Psoas muscle (tissue), 8 donors: Measurements from ENCODE around the gene MUL1. TPM values are rescaled to one million over a fixed set of nuclear protein-coding genes. Genes with fewer than 3 reads are reported as not detected.

ENCODE experiments used
- ATAC-seq, 4 donors: fragments of 200-7000 bp; cut with Tn5 transposase; one replicate each; pipeline ENCODE4 v1.9.1; 2020; ENCODE audit warnings: moderate library complexity in 3 of 4, mild to moderate bottlenecking in 2 of 4
- DNase-seq, 2 donors: peaks; one replicate each; pipeline ENCODE4 v3.0.0-alpha.2; 2020
- H3K27ac ChIP-seq: fragments of 200-600 bp; one replicate; pipeline ENCODE4 v1.8.0; 2022
- H3K27me3 ChIP-seq, 3 donors: fragments of 200-600 bp in 1 of 3; one replicate each; pipeline versions ENCODE4 v1.6.1 to v1.8.0; 2013 to 2022; ENCODE audit warnings: low read length in 2 of 3, mild to moderate bottlenecking in 2 of 3, moderate library complexity in 1 of 3; ENCODE audit not compliant: insufficient read depth in 3 of 3
- H3K36me3 ChIP-seq, 2 donors: fragments of 200-600 bp in 1 of 2; one replicate each; pipeline versions ENCODE4 v1.6.1 to v1.8.0; 2013 to 2022; ENCODE audit warnings: low read depth in 1 of 2, mild to moderate bottlenecking in 1 of 2, moderate library complexity in 1 of 2; ENCODE audit not compliant: insufficient read depth in 1 of 2
- H3K4me1 ChIP-seq: fragments of 200-600 bp; one replicate; pipeline ENCODE4 v1.8.0; 2022
- H3K4me3 ChIP-seq: fragments of 200-600 bp; one replicate; pipeline ENCODE4 v1.8.0; 2022; ENCODE audit warnings: mild to moderate bottlenecking
- H3K9me3 ChIP-seq: fragments of 200-600 bp; one replicate; pipeline ENCODE4 v1.8.0; 2022
- WGBS, 3 donors: extraction: QIAGEN DNeasy Blood & Tissue Kit; methylation state at CpG; one replicate each; pipeline versions ENCODE4 v1.1.6 to v1.1.7; 2013; 5-methylcytosine and 5-hydroxymethylcytosine counted together
- intact Hi-C, 2 donors: fragments of 100-400 bp; cut with DNase I; formaldehyde crosslinking; loops; one replicate each; pipeline versions ENCODE4 v1.11.0 to v1.14.2; 2022
- polyA plus RNA-seq, 3 donors: library from polyadenylated mRNA; stranded (reverse); fragments of 200-250 nt; gene quantifications; one replicate each; pipeline ENCODE4 v1.2.3, GENCODE V29; 2013
- total RNA-seq, 4 donors: library from RNA; stranded (reverse); fragmentation: NEBNext Ultra II Directional in 2 of 4; extraction: Animal tissue kit (Norgen Biotek cat#: 25700) in 2 of 4; gene quantifications; one replicate each; pipeline versions ENCODE4 v1.2.1 to v1.2.4, GENCODE V29; 2021 to 2023
- TF ChIP-seq, protein P1 (sequence below): fragments of 200-600 bp; IDR thresholded peaks from one replicate; pipeline ENCODE4 v1.8.0; 2022; ENCODE audit warnings: antibody characterized with exemption
- donor health status: healthy with polysubstance abuse.
- donor health status: DM: no; HTN: no; CAD: no; lungs with moderate emphysema.
- donor health status: Bipolar disorder and iron deficiency.
- donor health status: healthy.
- donor health status: DM: yes; HTN: yes; CAD: no.
- donor health status: DM: no; HTN: no; CAD: no.
- donor health status: DM: no; HTN: no; CAD: no.
- donor health status: DM: yes; HTN: yes; CAD: no.

Gene MUL1
- total and polyA plus RNA-seq, 7 donors, result 23.0 to 48.0 (median 42.3) TPM

DNA sequence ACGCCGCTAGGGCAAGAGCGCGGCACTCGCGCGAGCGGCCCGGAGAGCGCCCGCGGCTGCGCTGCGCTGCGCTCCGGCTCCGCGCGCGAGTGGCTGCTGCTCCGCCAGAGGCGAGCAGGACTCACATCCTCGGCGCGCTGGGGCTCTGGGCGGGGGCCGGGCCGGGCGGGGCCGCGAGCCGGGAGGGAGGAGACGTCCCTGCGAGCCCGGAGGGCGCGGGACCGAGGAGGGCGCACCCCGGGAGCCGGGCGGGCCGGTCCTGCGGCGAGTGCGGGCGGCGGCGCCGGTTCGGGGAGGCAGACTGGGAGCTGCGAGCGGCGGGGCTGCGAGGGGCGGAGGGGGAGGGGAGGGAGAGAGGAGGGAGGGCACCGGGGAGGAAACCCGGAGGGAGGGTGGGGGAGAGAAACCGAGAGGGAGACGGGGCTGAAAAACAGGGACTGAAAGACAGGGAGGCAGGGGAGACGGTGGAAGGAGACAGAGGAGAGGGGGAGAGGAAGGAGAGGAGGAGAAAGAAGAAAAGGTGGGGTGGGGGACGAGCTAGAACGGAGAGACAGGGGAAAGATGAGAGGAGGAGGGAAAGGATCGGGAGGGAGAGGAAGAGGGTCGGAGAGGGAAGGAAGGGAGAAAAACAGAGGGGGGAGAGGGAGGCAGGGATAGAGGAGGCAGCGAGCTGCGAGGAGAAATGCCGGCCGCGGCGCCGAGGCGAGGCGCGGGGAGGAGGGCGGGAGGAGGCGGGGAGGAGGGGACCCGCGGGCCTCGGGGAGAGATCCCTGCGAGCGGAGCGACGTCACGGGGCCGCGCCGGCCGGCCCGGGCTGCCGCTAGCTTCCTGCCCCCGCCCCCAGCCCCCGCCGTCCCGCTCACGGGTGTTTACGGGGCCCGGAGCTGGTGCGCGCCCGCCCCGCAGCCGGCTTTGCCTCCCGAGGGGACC is 22.2 kb downstream of the MUL1 start, which contains the start of gene CAMK2N1:
Gene CAMK2N1 (minus strand): TSS at position 684 of the 930 bp plus-strand sequence. CDS start 831 bp downstream, outside the sequence.
- peak; percentile 76 to 83 for DNase-seq
- Histone ChIP-seq H3K4me1 (peaks cover 11% of the 10 kb centered on the region), H3K27ac (peak within 1 kb of the TSS; percentile 3), H3K9me3 (no peaks in the 10 kb centered on the region), H3K4me3 (peak within 1 kb of the TSS; percentile 68), H3K27me3 (peaks cover 0 to 63% (median 20%) of the 10 kb centered on the region in 3 donors), H3K36me3 (no peaks in the 10 kb centered on the region)
- intact Hi-C loops, result loop anchor here in 1 of 2 donors (10.0 kb wide), 1 partner anchor 111 kb away; no protein-coding TSS in a partner anchor
- TF ChIP-seq, protein P1, sequence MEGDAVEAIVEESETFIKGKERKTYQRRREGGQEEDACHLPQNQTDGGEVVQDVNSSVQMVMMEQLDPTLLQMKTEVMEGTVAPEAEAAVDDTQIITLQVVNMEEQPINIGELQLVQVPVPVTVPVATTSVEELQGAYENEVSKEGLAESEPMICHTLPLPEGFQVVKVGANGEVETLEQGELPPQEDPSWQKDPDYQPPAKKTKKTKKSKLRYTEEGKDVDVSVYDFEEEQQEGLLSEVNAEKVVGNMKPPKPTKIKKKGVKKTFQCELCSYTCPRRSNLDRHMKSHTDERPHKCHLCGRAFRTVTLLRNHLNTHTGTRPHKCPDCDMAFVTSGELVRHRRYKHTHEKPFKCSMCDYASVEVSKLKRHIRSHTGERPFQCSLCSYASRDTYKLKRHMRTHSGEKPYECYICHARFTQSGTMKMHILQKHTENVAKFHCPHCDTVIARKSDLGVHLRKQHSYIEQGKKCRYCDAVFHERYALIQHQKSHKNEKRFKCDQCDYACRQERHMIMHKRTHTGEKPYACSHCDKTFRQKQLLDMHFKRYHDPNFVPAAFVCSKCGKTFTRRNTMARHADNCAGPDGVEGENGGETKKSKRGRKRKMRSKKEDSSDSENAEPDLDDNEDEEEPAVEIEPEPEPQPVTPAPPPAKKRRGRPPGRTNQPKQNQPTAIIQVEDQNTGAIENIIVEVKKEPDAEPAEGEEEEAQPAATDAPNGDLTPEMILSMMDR, result no peak
- WGBS, 3 donors, result 0 to 1% (median 1%) methylated on average over 52 to 103 of the region's 104 CpGs
- peak; percentile 41 to 77 (median 64) for ATAC-seq

DNA sequence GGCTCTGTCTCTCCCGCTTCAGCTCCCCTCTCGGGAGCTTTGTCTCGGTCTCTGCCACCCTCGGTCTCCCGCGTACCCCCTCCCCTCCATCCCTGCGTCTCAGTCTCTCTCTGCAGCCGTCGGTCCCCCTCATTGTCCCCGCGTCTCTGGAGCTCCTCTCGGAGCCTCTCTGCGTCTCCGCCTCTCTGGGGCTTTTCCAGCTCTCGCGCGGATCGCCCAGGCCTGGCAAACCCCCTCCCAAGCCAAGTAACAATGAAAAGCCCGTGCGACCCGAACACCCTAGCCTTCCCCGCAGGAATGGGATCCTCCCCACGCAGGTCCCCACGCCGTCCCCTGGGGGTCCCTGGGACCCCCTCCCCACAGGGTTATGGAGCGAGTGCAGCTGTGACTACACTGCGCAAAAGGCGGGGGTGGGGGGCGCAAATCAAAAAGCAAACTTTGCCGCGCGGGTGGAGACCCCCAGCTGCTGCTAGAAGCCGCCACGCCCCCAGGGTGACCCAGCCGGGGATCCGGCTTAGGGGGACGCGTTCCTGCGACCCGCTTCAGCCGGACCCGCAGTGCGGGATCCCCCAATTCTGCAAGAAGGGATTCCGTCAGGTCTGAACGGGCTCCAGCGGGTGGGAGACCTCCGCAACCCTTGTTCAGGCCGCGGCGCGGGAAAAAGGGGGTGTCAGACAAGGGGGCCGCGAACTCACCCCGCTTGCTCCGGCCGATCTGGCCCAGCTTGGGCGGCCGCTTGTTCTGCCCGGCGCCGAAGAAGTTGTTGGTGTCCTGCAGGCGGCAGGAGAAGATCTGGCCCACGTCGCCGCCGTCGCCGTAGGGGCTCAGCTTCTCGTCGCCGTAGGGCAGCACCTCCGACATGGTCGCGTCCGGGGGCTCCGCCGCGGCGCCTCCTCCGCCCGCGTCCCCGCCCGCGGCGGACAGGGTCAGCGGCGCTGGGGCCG is 23.2 kb downstream of the MUL1 start:
- ATAC-seq, result peak in 1 of 4 donors; percentile 8
- Histone ChIP-seq H3K27ac (no peak overlapping the region), H3K36me3 (no peaks in the 10 kb centered on the region), H3K4me1 (peaks cover 11% of the 10 kb centered on the region), H3K27me3 (peaks cover 0 to 72% (median 20%) of the 10 kb centered on the region in 3 donors), H3K9me3 (no peaks in the 10 kb centered on the region), H3K4me3 (peak overlapping the region; percentile 68)
- intact Hi-C loops, result loop anchor here in 1 of 2 donors (10.0 kb wide), 1 partner anchor 110 kb away; no protein-coding TSS in a partner anchor
- 1% methylated on average over 64 to 89 of the region's 89 CpGs for WGBS, 3 donors
- peak in 1 of 2 donors; percentile 27 for DNase-seq
- TF ChIP-seq, protein P1, result no peak

DNA sequence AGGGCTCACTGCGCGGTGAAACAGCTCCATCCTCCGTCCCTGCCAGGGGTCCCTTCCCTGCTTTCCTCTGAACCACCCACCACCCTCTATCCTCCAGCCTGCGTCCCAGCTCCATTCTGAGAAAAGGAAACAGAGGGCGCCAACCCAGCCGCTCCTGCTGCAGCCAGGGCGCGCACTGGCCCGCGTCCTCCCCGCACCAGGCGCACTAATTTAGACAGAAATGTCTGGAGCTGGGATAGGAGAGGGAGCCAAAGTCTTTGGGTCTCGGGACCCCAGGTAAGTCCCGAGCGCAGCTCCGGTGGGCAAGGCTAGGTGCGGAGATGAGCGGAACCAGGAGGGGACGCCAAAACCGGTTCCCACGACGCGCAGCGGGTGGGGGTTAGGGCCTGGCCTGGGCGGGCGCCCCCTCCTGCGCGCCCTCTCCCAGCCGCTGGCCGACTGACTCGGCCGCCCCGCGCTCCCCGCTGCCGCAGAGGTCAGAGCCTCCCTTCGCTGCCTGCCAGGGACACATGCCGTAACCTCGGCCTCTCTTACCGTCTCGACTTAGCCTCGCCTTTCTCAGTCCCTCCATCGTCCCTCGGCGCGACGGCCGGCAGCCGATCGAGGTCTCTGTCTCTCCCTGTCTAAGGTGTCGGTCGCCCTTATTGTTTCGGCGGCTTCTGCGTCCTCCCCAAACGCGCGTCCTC is 24.0 kb downstream of the MUL1 start:
- 1 to 2% (median 2%) methylated on average over 42 to 58 of the region's 58 CpGs for WGBS, 3 donors
- Histone ChIP-seq H3K27me3 (peaks cover 0 to 74% (median 20%) of the 10 kb centered on the region in 3 donors), H3K9me3 (no peaks in the 10 kb centered on the region), H3K36me3 (no peaks in the 10 kb centered on the region), H3K4me3 (peak overlapping the region; percentile 68), H3K4me1 (peaks cover 11% of the 10 kb centered on the region), H3K27ac (no peak overlapping the region)
- peak; percentile 22 to 63 for DNase-seq
- intact Hi-C loops, result loop anchor here in 1 of 2 donors (10.0 kb wide), 1 partner anchor 109 kb away; no protein-coding TSS in a partner anchor
- TF ChIP-seq, protein P1, result no peak
- ATAC-seq, result peak in 2 of 4 donors; percentile 16 to 32
